HG02623 (cell line): ENCODE data around the gene FASN.

Experiments
- ATAC-seq: cut with Tn5 transposase; IDR thresholded peaks from one replicate; pipeline ENCODE4 v1.9.1; 2021; ENCODE audit warnings: moderate library complexity; ENCODE audit not compliant: unreplicated experiment

The FASN gene

GRCh38 chr17:82103553-82104451, 5.8 kb upstream of the FASN start:
- ATAC-seq, result no peak

- no peak for ATAC-seq
Measured at GRCh38 chr17:82101767-82102679, 4.0 kb upstream of the FASN start.

- no peak for ATAC-seq
Measured at GRCh38 chr17:82101301-82101715, 3.3 kb upstream of the FASN start.

- no peak for ATAC-seq
Measured at GRCh38 chr17:82100502-82101298, 2.7 kb upstream of the FASN start.

GRCh38 chr17:82098939-82099763, 1.1 kb upstream of the FASN start:
- ATAC-seq, result peak; percentile 1

- no peak for ATAC-seq
Measured at GRCh38 chr17:82097919-82098168, 192 bp downstream of the FASN start.

GRCh38 chr17:82097184-82097918, 685 bp downstream of the FASN start:
- peak; percentile 0 for ATAC-seq

GRCh38 chr17:82096709-82097183, 1.3 kb downstream of the FASN start:
- ATAC-seq, result no peak

- ATAC-seq, result no peak
Measured at GRCh38 chr17:82095777-82096708, 2.0 kb downstream of the FASN start.

- no peak for ATAC-seq
Measured at GRCh38 chr17:82094931-82095776, 2.9 kb downstream of the FASN start.

GRCh38 chr17:82092995-82093751, 4.9 kb downstream of the FASN start:
- no peak for ATAC-seq

- ATAC-seq, result no peak
Measured at GRCh38 chr17:82092628-82092994, 5.4 kb downstream of the FASN start.

GRCh38 chr17:82092094-82092586, 5.9 kb downstream of the FASN start:
- ATAC-seq, result no peak

GRCh38 chr17:82091264-82092066, 6.6 kb downstream of the FASN start:
- no peak for ATAC-seq

- ATAC-seq, result no peak
Measured at GRCh38 chr17:82090549-82091263, 7.3 kb downstream of the FASN start.
